Adrenal gland (tissue), 12 donors: Measurements from ENCODE around the gene SLC28A1. TPM values are rescaled to one million over a fixed set of nuclear protein-coding genes. Genes with fewer than 3 reads are reported as not detected.

ENCODE experiments used
- DNase-seq, 7 donors: peaks; one replicate each; pipeline ENCODE4 v3.0.0-alpha.2; 2019 to 2020
- H3K27ac ChIP-seq, 5 donors: fragments of 200-600 bp; sonication (generic) in 4 of 5; 1 replicate in 3 of 5; 2 replicates in 2 of 5; pipeline versions ENCODE4 v1.5.1 to v1.8.0; 2016 to 2020; ENCODE audit warnings: mild to moderate bottlenecking in 1 of 5
- H3K27me3 ChIP-seq: fragments of 200-600 bp; 2 replicates; pipeline ENCODE4 v1.8.0; 2021
- H3K36me3 ChIP-seq, 2 donors: fragments of 200-600 bp; replicated peaks in 1 of 2; 1 replicate in 1 of 2; 2 replicates in 1 of 2; pipeline versions ENCODE4 v1.5.1 to v1.8.0; 2018 to 2022
- H3K4me1 ChIP-seq, 2 donors: fragments of 200-600 bp; replicated peaks in 1 of 2; 1 replicate in 1 of 2; 2 replicates in 1 of 2; pipeline versions ENCODE4 v1.5.1 to v1.8.0; 2018 to 2021
- H3K4me3 ChIP-seq, 4 donors: fragments of 200-600 bp; sonication (generic) in 3 of 4; one replicate each; pipeline ENCODE4 v1.5.1; 2016 to 2018
- H3K9me3 ChIP-seq, 3 donors: fragments of 200-600 bp; sonication (generic) in 1 of 3; replicated peaks in 1 of 3; 1 replicate in 2 of 3; 2 replicates in 1 of 3; pipeline versions ENCODE4 v1.5.1 to v1.8.0; 2016 to 2021
- POLR2A ChIP-seq, 2 donors: fragments of 450-650 bp; IDR thresholded peaks; one replicate each; pipeline ENCODE4 v1.6.1; 2017; ENCODE audit warnings: antibody characterized with exemption in 2 of 2, mild to moderate bottlenecking in 2 of 2, moderate library complexity in 1 of 2
- WGBS, 4 donors: extraction: QIAGEN DNeasy Blood & Tissue Kit in 2 of 4; methylation state at CpG; one replicate each; pipeline versions ENCODE4 v1.1.5 to v1.1.7; 2013 to 2017; 5-methylcytosine and 5-hydroxymethylcytosine counted together
- intact Hi-C, 2 donors: fragments of 100-400 bp; cut with DNase I; formaldehyde crosslinking; loops; one replicate each; pipeline versions ENCODE4 v1.14.1 to v1.15.0; 2022 to 2023
- polyA plus RNA-seq, 3 donors: library from polyadenylated mRNA; stranded (reverse); fragments of 200-250 nt in 2 of 3; fragments of 350-450 nt in 1 of 3; fragmentation: Illumina TruSeq in 1 of 3; extraction: RNeasy Lipid Tissue Mini Kit (QIAGEN cat#74804) in 1 of 3; gene quantifications; one replicate each; pipeline ENCODE4 v1.2.3, GENCODE V29; 2013 to 2014
- total RNA-seq, 9 donors: library from RNA; depleted of rRNA in 4 of 9; stranded (reverse); fragments of >200 nt in 4 of 9; fragments of 120-200 nt in 1 of 9; fragmentation: NEBNext Ultra II Directional in 1 of 9; extraction: Animal tissue kit (Norgen Biotek cat#: 25700) in 1 of 9; gene quantifications; one replicate each; pipeline versions ENCODE4 v1.1.0 to v1.2.4, GENCODE V29; 2013 to 2023
- TF ChIP-seq, protein P1 (sequence below), 6 experiments: fragments of 450-650 bp in 4 of 6; fragments of 200-600 bp in 2 of 6; sonication (generic) in 1 of 6; IDR thresholded peaks; 1 replicate in 5 of 6; 2 replicates in 1 of 6; pipeline versions ENCODE4 v1.5.1 to v1.8.0; 2016 to 2021; ENCODE audit warnings: antibody characterized with exemption in 6 of 6, mild to moderate bottlenecking in 2 of 6, moderate library complexity in 1 of 6
- donor health status: healthy with polysubstance abuse.
- donor health status: Bipolar disorder and iron deficiency.
- donor health status: DM: yes; HTN: yes; CAD: no.
- donor health status: DM: no; HTN: no; CAD: no.
- donor health status: DM: no; HTN: no; CAD: no.
- donor health status: DM: yes; HTN: yes; CAD: no.

The SLC28A1 gene
- total and polyA plus RNA-seq, 12 donors: 0.03 to 0.19 (median 0.11) TPM; not detected in 4

DNA sequence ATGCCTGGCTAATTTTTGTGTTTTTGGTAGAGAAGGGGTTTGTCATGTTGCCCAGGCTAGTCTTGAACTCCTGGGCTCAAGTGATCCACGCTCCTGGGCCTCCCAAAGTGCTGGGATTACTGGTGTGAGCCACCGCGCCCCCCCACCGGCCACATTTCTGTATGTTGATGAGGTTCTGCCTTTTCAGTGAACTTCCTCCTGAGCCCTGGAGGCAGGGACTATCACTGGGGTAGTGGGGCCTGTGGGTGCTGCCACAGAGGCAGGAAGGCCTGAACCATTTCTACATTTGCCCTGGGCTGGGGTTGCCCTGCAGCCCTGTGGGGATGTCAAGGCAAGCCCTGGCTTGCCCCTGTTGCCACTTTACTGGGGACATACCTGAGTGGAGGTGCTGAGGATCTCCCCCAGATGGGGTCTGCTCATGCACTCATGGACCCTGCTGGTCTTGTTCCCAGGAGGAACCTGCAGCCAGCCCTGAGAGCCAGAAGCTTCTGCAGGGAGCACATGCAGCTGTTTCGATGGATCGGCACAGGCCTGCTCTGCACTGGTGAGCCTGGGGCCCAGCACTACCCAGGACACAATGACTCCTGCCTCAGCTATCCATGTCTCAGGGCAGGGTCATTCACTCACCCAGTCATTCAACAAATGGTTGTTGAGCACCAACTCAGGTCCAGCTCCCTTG, 5.7 kb downstream of the SLC28A1 start:
- no peak overlapping the region for H3K27ac ChIP-seq
- no peaks in the 10 kb centered on the region for H3K4me1 ChIP-seq
- no peaks in the 10 kb centered on the region for H3K9me3 ChIP-seq
- no peaks in the 10 kb centered on the region for H3K27me3 ChIP-seq
- no peaks in the 10 kb centered on the region for H3K36me3 ChIP-seq
- intact Hi-C loops: no loop called here
- H3K4me3 ChIP-seq: no peak overlapping the region
- WGBS, 4 donors: 94 to 98% (median 96%) methylated on average over 4 to 6 of the region's 6 CpGs; no CpG with 5 or more reads in 1 of the 4 donors
- no peak for DNase-seq
- TF ChIP-seq POLR2A (IDR thresholded peaks at IDR 0.05): no peak
- TF ChIP-seq, protein P1, sequence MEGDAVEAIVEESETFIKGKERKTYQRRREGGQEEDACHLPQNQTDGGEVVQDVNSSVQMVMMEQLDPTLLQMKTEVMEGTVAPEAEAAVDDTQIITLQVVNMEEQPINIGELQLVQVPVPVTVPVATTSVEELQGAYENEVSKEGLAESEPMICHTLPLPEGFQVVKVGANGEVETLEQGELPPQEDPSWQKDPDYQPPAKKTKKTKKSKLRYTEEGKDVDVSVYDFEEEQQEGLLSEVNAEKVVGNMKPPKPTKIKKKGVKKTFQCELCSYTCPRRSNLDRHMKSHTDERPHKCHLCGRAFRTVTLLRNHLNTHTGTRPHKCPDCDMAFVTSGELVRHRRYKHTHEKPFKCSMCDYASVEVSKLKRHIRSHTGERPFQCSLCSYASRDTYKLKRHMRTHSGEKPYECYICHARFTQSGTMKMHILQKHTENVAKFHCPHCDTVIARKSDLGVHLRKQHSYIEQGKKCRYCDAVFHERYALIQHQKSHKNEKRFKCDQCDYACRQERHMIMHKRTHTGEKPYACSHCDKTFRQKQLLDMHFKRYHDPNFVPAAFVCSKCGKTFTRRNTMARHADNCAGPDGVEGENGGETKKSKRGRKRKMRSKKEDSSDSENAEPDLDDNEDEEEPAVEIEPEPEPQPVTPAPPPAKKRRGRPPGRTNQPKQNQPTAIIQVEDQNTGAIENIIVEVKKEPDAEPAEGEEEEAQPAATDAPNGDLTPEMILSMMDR (IDR thresholded peaks at IDR 0.05): no peak

DNA sequence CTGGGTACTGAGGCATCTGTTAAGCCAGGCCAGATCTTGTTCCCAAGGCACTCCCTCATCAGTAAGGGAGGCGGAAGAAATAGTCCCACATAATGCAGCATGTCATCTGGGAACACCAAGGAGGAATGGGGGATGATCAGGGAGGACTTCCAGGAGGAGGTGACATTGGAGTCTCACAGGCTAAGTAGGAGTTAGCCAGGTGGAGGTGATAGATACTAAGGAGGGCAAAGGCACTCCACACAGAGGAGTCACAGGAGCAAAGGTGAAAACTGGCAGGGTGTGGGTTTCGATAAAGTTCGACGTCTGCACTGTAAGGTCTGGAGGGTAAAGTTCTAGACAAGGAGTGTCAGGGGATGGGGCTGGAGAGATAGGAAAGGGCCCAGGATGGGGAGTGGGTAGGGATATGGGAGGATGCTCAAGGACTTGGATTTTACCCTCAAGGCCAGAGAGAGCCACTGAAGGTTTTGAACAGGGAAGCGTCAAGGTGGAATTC, 6.3 kb downstream of the SLC28A1 start:
- H3K4me3 ChIP-seq: no peak overlapping the region
- DNase-seq: no peak
- WGBS, 4 donors: 95 to 98% (median 96%) methylated on average over 5 of the region's 5 CpGs

DNA sequence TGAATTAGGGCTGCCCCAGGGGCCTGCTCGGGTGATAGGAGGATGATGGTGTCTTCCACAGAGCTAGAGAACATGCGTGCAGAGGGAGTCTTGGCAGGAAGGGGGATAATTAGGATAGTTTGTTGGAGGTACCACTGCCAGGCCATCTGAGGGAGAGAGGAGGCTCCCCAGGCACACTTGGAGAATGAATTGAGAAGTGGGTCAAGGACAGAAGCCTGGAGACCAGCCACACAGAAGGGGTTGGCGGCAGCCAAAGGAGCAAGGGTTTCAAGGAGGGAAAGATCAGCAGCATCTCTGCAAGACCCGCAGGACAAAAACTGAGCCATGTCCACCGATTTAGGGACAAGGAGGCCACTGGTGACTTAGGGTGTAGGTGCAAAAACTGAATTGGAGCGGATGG, 6.9 kb downstream of the SLC28A1 start:
- H3K4me3 ChIP-seq: no peak overlapping the region
- no peaks in the 10 kb centered on the region for H3K9me3 ChIP-seq
- no peaks in the 10 kb centered on the region for H3K4me1 ChIP-seq
- H3K27ac ChIP-seq: no peak overlapping the region
- no peak for DNase-seq
- 71 to 83% (median 81%) methylated on average over 6 of the region's 6 CpGs for WGBS, 4 donors
- no peaks in the 10 kb centered on the region for H3K27me3 ChIP-seq
- H3K36me3 ChIP-seq: no peaks in the 10 kb centered on the region
- no peak for TF ChIP-seq POLR2A (IDR thresholded peaks at IDR 0.05)
- TF ChIP-seq, protein P1 (IDR thresholded peaks at IDR 0.05): no peak
- intact Hi-C loops: no loop called here

More for the DNA sequence above, 6.3 kb downstream of the SLC28A1 start:
- intact Hi-C loops: no loop called here
- Histone ChIP-seq H3K36me3 (no peaks in the 10 kb centered on the region), H3K9me3 (no peaks in the 10 kb centered on the region), H3K27ac (no peak overlapping the region), H3K27me3 (no peaks in the 10 kb centered on the region), H3K4me1 (no peaks in the 10 kb centered on the region)
- TF ChIP-seq, protein P1 (IDR thresholded peaks at IDR 0.05): no peak
- TF ChIP-seq POLR2A (IDR thresholded peaks at IDR 0.05): no peak

DNA sequence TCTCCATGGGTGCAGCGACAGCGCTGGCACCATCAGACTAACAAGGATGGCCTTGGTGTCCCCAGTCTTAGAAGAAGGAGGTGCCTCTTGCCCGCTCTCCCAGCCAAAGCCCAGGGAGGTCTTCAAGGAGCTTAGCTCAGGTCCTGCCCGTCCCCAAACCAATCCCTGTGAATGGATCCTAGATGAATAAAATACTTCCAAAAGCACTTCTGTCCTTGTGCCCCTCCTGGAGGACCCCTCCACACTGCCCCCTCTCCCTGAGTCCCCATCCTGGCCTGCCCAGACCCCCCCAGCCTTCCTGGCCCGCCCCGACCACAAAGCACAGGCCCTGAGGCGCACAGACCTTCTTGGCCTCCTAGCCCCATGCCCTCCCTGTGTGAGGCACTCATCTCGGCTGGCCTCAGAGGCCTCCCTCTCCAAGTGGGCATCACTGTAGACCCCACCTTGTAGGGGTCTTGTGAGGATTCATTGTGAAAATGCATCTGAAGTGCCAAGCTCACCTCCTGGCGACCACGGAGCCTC, 8.4 kb downstream of the SLC28A1 start:
- TF ChIP-seq, protein P1 (IDR thresholded peaks at IDR 0.05): no peak
- no peak for TF ChIP-seq POLR2A (IDR thresholded peaks at IDR 0.05)
- no peak overlapping the region for H3K27ac ChIP-seq
- H3K27me3 ChIP-seq: no peaks in the 10 kb centered on the region
- H3K4me1 ChIP-seq: no peaks in the 10 kb centered on the region
- H3K9me3 ChIP-seq: no peaks in the 10 kb centered on the region
- no peaks in the 10 kb centered on the region for H3K36me3 ChIP-seq
- H3K4me3 ChIP-seq: no peak overlapping the region
- intact Hi-C loops: no loop called here
- 91 to 98% (median 93%) methylated on average over 6 to 10 of the region's 10 CpGs for WGBS, 4 donors
- no peak for DNase-seq
